Mucosa of descending colon (tissue), 3 donors: ENCODE data around the gene MLANA. TPM values are rescaled to one million over a fixed set of nuclear protein-coding genes. Genes with fewer than 3 reads are reported as not detected.

ENCODE experiments used
- ATAC-seq: fragments of 200-7000 bp; cut with Tn5 transposase; one replicate; pipeline ENCODE4 v1.9.1; 2020; ENCODE audit warnings: mild to moderate bottlenecking, moderate library complexity
- DNase-seq, 3 donors: peaks; one replicate each; pipeline ENCODE4 v3.0.0-alpha.2; 2020
- H3K36me3 ChIP-seq: fragments of 200-600 bp; one replicate; pipeline ENCODE4 v1.8.0; 2021; ENCODE audit warnings: low read depth, mild to moderate bottlenecking
- H3K4me1 ChIP-seq: fragments of 200-600 bp; one replicate; pipeline ENCODE4 v1.8.0; 2021; ENCODE audit warnings: low read depth, mild to moderate bottlenecking
- H3K4me3 ChIP-seq: fragments of 200-600 bp; one replicate; pipeline ENCODE4 v1.8.0; 2021; ENCODE audit warnings: mild to moderate bottlenecking
- H3K9me3 ChIP-seq: fragments of 200-600 bp; one replicate; pipeline ENCODE4 v1.8.0; 2021; ENCODE audit warnings: mild to moderate bottlenecking
- CTCF ChIP-seq: fragments of 200-600 bp; IDR thresholded peaks from one replicate; pipeline ENCODE4 v1.8.0; 2022; ENCODE audit warnings: antibody characterized with exemption, mild to moderate bottlenecking
- intact Hi-C, 2 donors: fragments of 100-400 bp; cut with DNase I in 1 of 2; cut with micrococcal nuclease in 1 of 2; formaldehyde crosslinking; loops; one replicate each; pipeline versions ENCODE4 v1.11.0 to v1.11.1; 2022; cut with DNase I, micrococcal nuclease
- total RNA-seq, 3 donors: library from RNA; stranded (reverse); fragmentation: NEBNext Ultra II Directional in 2 of 3; extraction: Animal tissue kit (Norgen Biotek cat#: 25700) in 2 of 3; gene quantifications; one replicate each; pipeline versions ENCODE4 v1.2.1 to v1.2.4, GENCODE V29; 2021 to 2023
- donor health status: DM: no; HTN: no; CAD: no; lungs with moderate emphysema.
- donor health status: DM: no; HTN: no; CAD: no.
- donor health status: DM: no; HTN: yes; CAD: no.

MLANA gene
- total RNA-seq, 3 donors from 2014 or later, result not detected

GRCh38 chr9:5953743-5954707 is 63.3 kb downstream of the MLANA start:
- no peak for DNase-seq
- no peak for ATAC-seq
- H3K4me1 ChIP-seq, result no peaks in the 10 kb centered on the region
- TF ChIP-seq CTCF, result no peak
- no peaks in the 10 kb centered on the region for H3K9me3 ChIP-seq
- no peak overlapping the region for H3K4me3 ChIP-seq
- intact Hi-C loops, result no loop called here
- no peaks in the 10 kb centered on the region for H3K36me3 ChIP-seq

GRCh38 chr9:5957166-5957565 is 66.5 kb downstream of the MLANA start:
- Histone ChIP-seq H3K9me3 (no peaks in the 10 kb centered on the region), H3K4me1 (no peaks in the 10 kb centered on the region), H3K4me3 (no peak overlapping the region), H3K36me3 (no peaks in the 10 kb centered on the region)
- ATAC-seq, result no peak
- no peak for TF ChIP-seq CTCF
- no peak for DNase-seq
- intact Hi-C loops, result no loop called here

- intact Hi-C loops, result no loop called here
- no peak for DNase-seq
- no peak for ATAC-seq
- Histone ChIP-seq H3K4me1 (no peaks in the 10 kb centered on the region), H3K4me3 (no peak overlapping the region), H3K36me3 (no peaks in the 10 kb centered on the region), H3K9me3 (no peaks in the 10 kb centered on the region)
- TF ChIP-seq CTCF, result no peak
These were observed 67.6 kb downstream of the MLANA start for GRCh38 chr9:5958273-5958672.

Other genes starting within 250 kb of the MLANA start
- 10 to 100 TPM; 29.5 to 60.6 (median 34.1) TPM for gene ERMP1, start 57.8 kb upstream of the MLANA start, total RNA-seq
- 10 to 100 TPM in 1 of 3 donors, 1 to 10 TPM in 2; 7.9 to 13.1 (median 9.8) TPM for gene RANBP6, start 124.7 kb downstream of the MLANA start, total RNA-seq